ENCODE results near the gene SP3.

- no peak for TF ChIP-seq CTCF (IDR thresholded peaks at IDR 0.05)
- TF ChIP-seq POLR2A (IDR thresholded peaks at IDR 0.05), result no peak
Observed at GRCh38 chr2:173962583-173963110, 2.5 kb downstream of the SP3 start.

All from right lobe of liver (tissue), 4 donors.